ENCODE measurements around the gene ROR2. TPM values are rescaled to one million over a fixed set of nuclear protein-coding genes. Genes with fewer than 3 reads are reported as not detected.
"Not testable (repeated sequence)": the region's sequence is repeated elsewhere in the genome, so short reads cannot be mapped to it uniquely, and the experiment has no call there.

Gene ROR2
- total RNA-seq, 8 experiments from 2014 or later: 0.32 to 26.3 (median 7.4) TPM

GRCh38 chr9:91536211-91536691, 413.8 kb downstream of the ROR2 start:
- peak; percentile 77 to 99 (median 90) for ATAC-seq (replicated peaks in 6 of 8)
- peaks cover 0 to 6% of the 10 kb centered on the region in 2 donors for H3K4me1 ChIP-seq (replicated peaks in 1 of 2)
- WGBS, 10 experiments: 7 to 33% (median 17%) methylated on average over 1 to 3 of the region's 3 CpGs; no CpG with 5 or more reads in 5 of the 10 experiments
- in situ Hi-C loops (cut with MboI; ENCODE audit: low pct_unique_long_range_greater_than_20kb in 2 of 9, low sequenced_read_pairs in 9 of 9, unreplicated experiment in 9 of 9): no loop called here
- no peak overlapping the region for H3K27ac ChIP-seq
- H3K4me3 ChIP-seq: no peak overlapping the region

- Histone ChIP-seq H3K27ac (no peak overlapping the region), H3K4me1 (replicated peaks in 1 of 2) (peaks cover 0 to 6% of the 10 kb centered on the region in 2 donors), H3K4me3 (no peak overlapping the region)
- in situ Hi-C loops (cut with MboI; ENCODE audit: low pct_unique_long_range_greater_than_20kb in 2 of 9, low sequenced_read_pairs in 9 of 9, unreplicated experiment in 9 of 9): no loop called here
- ATAC-seq (replicated peaks in 6 of 8): no peak
These were observed 415.7 kb downstream of the ROR2 start for GRCh38 chr9:91534374-91534773.

GRCh38 chr9:91533382-91533781, 416.6 kb downstream of the ROR2 start:
- no peak overlapping the region for H3K4me3 ChIP-seq
- 0 to 100% (median 81%) methylated on average over 1 to 6 of the region's 7 CpGs; no CpG with 5 or more reads in 1 of the 10 experiments for WGBS, 10 experiments
- no peak overlapping the region for H3K27ac ChIP-seq
- in situ Hi-C loops (cut with MboI; ENCODE audit: low pct_unique_long_range_greater_than_20kb in 2 of 9, low sequenced_read_pairs in 9 of 9, unreplicated experiment in 9 of 9): no loop called here
- no peak for ATAC-seq (replicated peaks in 6 of 8)
- H3K4me1 ChIP-seq (replicated peaks in 1 of 2): peaks cover 0 to 6% of the 10 kb centered on the region in 2 donors

GRCh38 chr9:91532325-91532724, 417.7 kb downstream of the ROR2 start:
- in situ Hi-C loops (cut with MboI; ENCODE audit: low pct_unique_long_range_greater_than_20kb in 2 of 9, low sequenced_read_pairs in 9 of 9, unreplicated experiment in 9 of 9): no loop called here
- no peak for ATAC-seq (replicated peaks in 6 of 8)
- WGBS, 10 experiments: 49 to 100% (median 100%) methylated on average over 1 to 3 of the region's 3 CpGs; no CpG with 5 or more reads in 3 of the 10 experiments
- peaks cover 0 to 6% of the 10 kb centered on the region in 2 donors for H3K4me1 ChIP-seq (replicated peaks in 1 of 2)
- no peak overlapping the region for H3K4me3 ChIP-seq
- no peak overlapping the region for H3K27ac ChIP-seq

DNA sequence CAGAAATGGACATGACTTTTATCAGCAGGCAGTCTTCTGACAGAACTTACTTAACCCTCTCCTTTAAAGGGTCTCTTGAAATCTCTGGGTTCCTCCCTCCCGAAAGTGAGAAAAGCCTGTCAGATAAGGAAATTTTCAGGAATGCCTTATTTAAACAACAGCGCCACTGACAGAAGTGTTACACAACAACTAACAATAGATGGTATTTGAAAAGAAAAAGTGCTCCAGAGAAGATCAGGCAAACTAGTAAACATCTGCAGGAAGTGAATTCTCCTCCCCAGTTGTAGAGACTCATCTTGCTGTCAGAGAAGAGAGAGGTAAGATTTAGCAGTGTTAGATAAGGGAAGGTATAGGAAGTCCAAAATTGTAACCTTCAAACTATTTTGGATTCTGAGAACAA, 419.2 kb downstream of the ROR2 start:
- in situ Hi-C loops (cut with MboI; ENCODE audit: low pct_unique_long_range_greater_than_20kb in 2 of 9, low sequenced_read_pairs in 9 of 9, unreplicated experiment in 9 of 9): no loop called here
- Histone ChIP-seq H3K4me1 (replicated peaks in 1 of 2) (no peaks in the 10 kb centered on the region), H3K27ac (no peak overlapping the region), H3K4me3 (no peak overlapping the region)
- no peak for ATAC-seq (replicated peaks in 6 of 8)
- WGBS, 10 experiments: 21 to 100% (median 87%) methylated on average over 1 to 2 of the region's 2 CpGs; no CpG with 5 or more reads in 5 of the 10 experiments

GRCh38 chr9:91522481-91522880, 427.5 kb downstream of the ROR2 start:
- 0 to 86% (median 0%) methylated on average over 1 of the region's 1 CpG; no CpG with 5 or more reads in 1 of the 10 experiments for WGBS, 10 experiments
- ATAC-seq (replicated peaks in 6 of 8): peak in 3 of 8 experiments; percentile 33 to 99 (median 51)
- H3K4me3 ChIP-seq: no peak overlapping the region
- no peaks in the 10 kb centered on the region for H3K4me1 ChIP-seq (replicated peaks in 1 of 2)
- no peak overlapping the region for H3K27ac ChIP-seq
- in situ Hi-C loops (cut with MboI; ENCODE audit: low pct_unique_long_range_greater_than_20kb in 2 of 9, low sequenced_read_pairs in 9 of 9, unreplicated experiment in 9 of 9): no loop called here

DNA sequence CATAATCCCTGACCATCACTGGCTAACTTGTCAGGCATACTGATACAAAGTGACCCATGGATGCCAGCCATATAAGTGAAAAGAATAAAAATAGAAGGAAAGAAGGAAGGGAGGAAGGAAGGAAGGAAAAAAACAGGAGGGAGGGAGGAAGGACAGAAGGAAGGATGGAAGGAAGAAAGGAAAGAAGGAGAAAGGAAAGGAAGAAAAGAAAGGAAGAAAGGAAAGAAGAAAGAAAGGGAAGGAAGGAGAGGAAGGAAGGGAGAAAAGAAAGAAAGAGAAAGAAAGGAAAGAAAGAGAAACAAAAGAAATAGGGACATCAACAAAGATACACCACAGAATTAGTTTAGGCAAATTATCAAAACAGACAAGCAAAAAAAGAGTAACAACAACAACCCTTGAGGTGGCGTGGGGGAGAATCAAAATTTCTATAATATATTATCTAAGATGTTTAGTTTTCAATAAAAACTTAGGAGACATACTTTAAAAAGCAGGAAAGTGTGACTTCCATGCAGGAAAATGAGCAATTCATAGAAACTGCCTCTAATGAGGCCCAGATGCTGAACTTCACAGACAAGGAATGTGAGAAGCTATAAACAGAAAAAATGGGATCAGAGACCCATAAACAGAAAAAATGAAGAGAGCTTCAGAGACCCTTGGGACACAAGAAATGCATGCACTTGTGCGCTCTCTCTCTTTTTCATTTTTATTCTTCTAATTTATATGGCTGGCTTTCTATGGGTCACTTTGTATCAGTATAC, 430.3 kb downstream of the ROR2 start:
- WGBS, 10 experiments: 3 to 90% (median 75%) methylated on average over 1 to 2 of the region's 2 CpGs; no CpG with 5 or more reads in 1 of the 10 experiments
- in situ Hi-C loops (cut with MboI; ENCODE audit: low pct_unique_long_range_greater_than_20kb in 2 of 9, low sequenced_read_pairs in 9 of 9, unreplicated experiment in 9 of 9): no loop called here
- Histone ChIP-seq H3K4me1 (replicated peaks in 1 of 2) (peaks cover 3 to 5% of the 10 kb centered on the region in 2 donors), H3K27ac (no peak overlapping the region), H3K4me3 (no peak overlapping the region)
- ATAC-seq (replicated peaks in 6 of 8): no peak

GRCh38 chr9:91518462-91518861, 431.6 kb downstream of the ROR2 start:
- WGBS, 10 experiments: 84 to 100% (median 93%) methylated on average over 2 to 5 of the region's 5 CpGs
- Histone ChIP-seq H3K27ac (no peak overlapping the region), H3K4me1 (replicated peaks in 1 of 2) (peaks cover 3 to 5% of the 10 kb centered on the region in 2 donors), H3K4me3 (no peak overlapping the region)
- ATAC-seq (replicated peaks in 6 of 8): no peak
- in situ Hi-C loops (cut with MboI; ENCODE audit: low pct_unique_long_range_greater_than_20kb in 2 of 9, low sequenced_read_pairs in 9 of 9, unreplicated experiment in 9 of 9): no loop called here

GRCh38 chr9:91517801-91518200, 432.2 kb downstream of the ROR2 start:
- Histone ChIP-seq H3K4me3 (no peak overlapping the region), H3K4me1 (replicated peaks in 1 of 2) (peaks cover 3 to 5% of the 10 kb centered on the region in 2 donors), H3K27ac (no peak overlapping the region)
- 53 to 100% (median 64%) methylated on average over 1 to 3 of the region's 3 CpGs; no CpG with 5 or more reads in 3 of the 10 experiments for WGBS, 10 experiments
- no peak for ATAC-seq (replicated peaks in 6 of 8)
- in situ Hi-C loops (cut with MboI; ENCODE audit: low pct_unique_long_range_greater_than_20kb in 2 of 9, low sequenced_read_pairs in 9 of 9, unreplicated experiment in 9 of 9): no loop called here

DNA sequence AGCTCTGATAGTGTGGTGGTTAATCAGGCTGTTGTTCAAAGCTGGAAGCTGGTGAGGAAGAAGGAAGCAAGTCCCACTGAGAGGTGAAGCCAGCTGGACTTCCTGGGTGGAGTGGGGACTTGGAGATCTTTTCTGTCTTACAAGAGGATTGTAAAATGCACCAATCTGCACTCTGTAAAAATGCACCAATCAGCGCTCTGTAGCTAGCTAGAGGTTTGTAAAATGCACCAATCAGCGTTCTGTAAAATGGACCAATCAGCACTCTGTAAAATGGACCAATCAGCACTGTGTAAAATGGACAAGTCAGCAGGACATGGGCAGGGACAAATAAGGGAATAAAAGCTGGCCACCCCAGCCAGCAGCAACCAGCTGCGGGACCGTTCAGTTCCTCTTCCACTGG, 432.7 kb downstream of the ROR2 start:
- ATAC-seq (replicated peaks in 6 of 8): not testable (repeated sequence)

GRCh38 chr9:91516777-91517176, 433.3 kb downstream of the ROR2 start:
- in situ Hi-C loops (cut with MboI; ENCODE audit: low pct_unique_long_range_greater_than_20kb in 2 of 9, low sequenced_read_pairs in 9 of 9, unreplicated experiment in 9 of 9): no loop called here

More for the DNA sequence above, 432.7 kb downstream of the ROR2 start:
- H3K4me1 ChIP-seq (replicated peaks in 1 of 2); in situ Hi-C loops (cut with MboI; ENCODE audit: low pct_unique_long_range_greater_than_20kb in 2 of 9, low sequenced_read_pairs in 9 of 9, unreplicated experiment in 9 of 9); H3K27ac ChIP-seq; H3K4me3 ChIP-seq: not testable (repeated sequence)
- 50 to 100% (median 88%) methylated on average over 1 to 4 of the region's 4 CpGs; no CpG with 5 or more reads in 5 of the 10 experiments for WGBS, 10 experiments

DNA sequence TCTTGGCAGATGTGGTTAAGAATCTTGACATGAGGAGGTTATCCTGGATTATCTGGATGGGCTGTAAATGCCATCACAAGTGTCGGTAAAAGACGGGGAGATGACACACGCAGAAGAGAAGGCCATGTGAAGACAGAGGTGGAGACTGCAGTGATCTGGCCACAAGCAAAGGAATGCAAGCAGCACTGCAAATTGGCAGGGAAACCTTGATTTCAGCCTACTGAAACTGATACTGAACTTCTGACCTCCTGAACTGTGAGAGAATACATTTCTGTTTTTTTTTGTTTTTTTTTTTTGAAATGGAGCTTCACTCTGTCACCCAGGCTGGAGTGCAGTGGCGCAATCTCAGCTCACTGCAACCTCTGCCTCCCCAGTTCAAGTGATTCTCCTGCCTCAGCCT, 433.9 kb downstream of the ROR2 start:
- 100% methylated on average over 2 to 3 of the region's 4 CpGs; no CpG with 5 or more reads in 7 of the 10 experiments for WGBS, 10 experiments

More at GRCh38 chr9:91516777-91517176, 433.3 kb downstream of the ROR2 start:
- Histone ChIP-seq H3K4me3 (no peak overlapping the region), H3K4me1 (replicated peaks in 1 of 2) (peaks cover 3 to 5% of the 10 kb centered on the region in 2 donors), H3K27ac (no peak overlapping the region)
- 77 to 93% (median 90%) methylated on average over 2 to 5 of the region's 5 CpGs; no CpG with 5 or more reads in 1 of the 10 experiments for WGBS, 10 experiments
- ATAC-seq (replicated peaks in 6 of 8): no peak

DNA sequence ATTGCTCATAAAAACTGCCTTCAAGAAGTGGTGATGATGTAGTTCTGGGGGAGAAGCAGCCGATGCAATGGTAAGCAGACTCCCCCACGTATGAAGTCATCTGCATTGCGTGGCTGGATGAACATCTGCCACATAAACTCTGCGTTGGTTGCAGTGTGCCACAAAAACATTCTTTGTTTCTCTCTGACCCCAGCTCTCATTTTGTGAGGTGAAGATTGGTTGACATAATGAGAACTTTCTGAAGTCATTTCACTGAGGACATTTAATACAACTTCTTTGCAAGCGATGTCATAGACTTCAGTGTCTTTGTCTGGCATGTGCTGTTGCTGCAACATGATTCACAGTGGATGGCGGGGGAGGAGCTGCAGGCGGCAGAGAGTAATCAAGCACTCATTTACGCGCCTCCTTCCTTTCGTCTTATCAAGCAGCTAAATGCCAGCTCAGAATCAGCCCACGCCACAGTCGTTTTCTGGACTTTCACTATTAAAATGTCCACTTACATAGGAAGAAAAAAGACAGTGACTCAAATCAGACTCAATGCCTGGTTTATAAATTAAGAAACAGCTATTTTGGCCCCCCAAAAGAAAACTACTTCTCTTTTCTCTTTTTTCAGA, 434.8 kb downstream of the ROR2 start:
- peak; percentile 22 to 96 (median 93) for ATAC-seq (replicated peaks in 6 of 8)
- in situ Hi-C loops (cut with MboI; ENCODE audit: low pct_unique_long_range_greater_than_20kb in 2 of 9, low sequenced_read_pairs in 9 of 9, unreplicated experiment in 9 of 9): no loop called here
- H3K4me3 ChIP-seq: no peak overlapping the region
- H3K27ac ChIP-seq: peak overlapping the region in 1 of 2 donors; percentile 15
- WGBS, 10 experiments: 0 to 80% (median 35%) methylated on average over 1 to 11 of the region's 12 CpGs
- peaks cover 3 to 5% of the 10 kb centered on the region in 2 donors for H3K4me1 ChIP-seq (replicated peaks in 1 of 2)

More for the DNA sequence above, 433.9 kb downstream of the ROR2 start:
- in situ Hi-C loops (cut with MboI; ENCODE audit: low pct_unique_long_range_greater_than_20kb in 2 of 9, low sequenced_read_pairs in 9 of 9, unreplicated experiment in 9 of 9): no loop called here
- Histone ChIP-seq H3K4me3 (no peak overlapping the region), H3K4me1 (replicated peaks in 1 of 2) (peaks cover 3 to 5% of the 10 kb centered on the region in 2 donors), H3K27ac (no peak overlapping the region)
- no peak for ATAC-seq (replicated peaks in 6 of 8)
